Measurements from ENCODE around the gene FAM204A.

FAM204A gene

DNA sequence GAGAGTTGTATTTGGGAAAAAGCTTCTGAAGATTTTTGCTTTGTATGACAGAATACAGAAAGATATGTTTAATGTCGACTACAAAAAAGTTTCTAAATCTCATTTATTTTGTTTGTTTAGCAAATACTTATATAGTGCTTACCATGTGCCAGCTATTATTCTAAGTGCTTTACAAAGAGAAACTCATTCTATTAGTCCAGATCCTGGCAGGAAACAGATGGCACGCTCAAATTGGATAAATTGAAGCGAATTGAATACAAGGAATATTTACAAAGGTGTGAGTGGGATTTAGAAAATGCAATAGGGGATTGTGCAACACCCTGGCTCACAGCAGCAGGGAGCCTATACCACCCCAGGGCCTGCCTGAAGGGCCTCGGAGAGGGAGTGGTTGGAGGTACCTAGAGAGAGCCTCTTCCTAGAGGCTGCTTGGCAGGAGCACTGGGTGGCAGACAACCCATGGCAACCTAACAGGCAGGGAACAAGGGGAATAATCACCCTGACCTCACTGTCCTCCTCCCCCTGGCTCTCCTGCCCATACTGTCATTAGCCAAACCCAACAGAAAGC lies 27.6 kb upstream of the FAM204A start:
- ChIA-PET CTCF (interaction anchor here (1.3 kb wide), 1 partner anchor 11 kb away, joined by 3 read pairs; no protein-coding TSS in a partner anchor), POLR2A (no interaction called here)
- DNase-seq (ENCODE audit: extremely low spot score): no peak
- TF ChIP-seq, protein P1, sequence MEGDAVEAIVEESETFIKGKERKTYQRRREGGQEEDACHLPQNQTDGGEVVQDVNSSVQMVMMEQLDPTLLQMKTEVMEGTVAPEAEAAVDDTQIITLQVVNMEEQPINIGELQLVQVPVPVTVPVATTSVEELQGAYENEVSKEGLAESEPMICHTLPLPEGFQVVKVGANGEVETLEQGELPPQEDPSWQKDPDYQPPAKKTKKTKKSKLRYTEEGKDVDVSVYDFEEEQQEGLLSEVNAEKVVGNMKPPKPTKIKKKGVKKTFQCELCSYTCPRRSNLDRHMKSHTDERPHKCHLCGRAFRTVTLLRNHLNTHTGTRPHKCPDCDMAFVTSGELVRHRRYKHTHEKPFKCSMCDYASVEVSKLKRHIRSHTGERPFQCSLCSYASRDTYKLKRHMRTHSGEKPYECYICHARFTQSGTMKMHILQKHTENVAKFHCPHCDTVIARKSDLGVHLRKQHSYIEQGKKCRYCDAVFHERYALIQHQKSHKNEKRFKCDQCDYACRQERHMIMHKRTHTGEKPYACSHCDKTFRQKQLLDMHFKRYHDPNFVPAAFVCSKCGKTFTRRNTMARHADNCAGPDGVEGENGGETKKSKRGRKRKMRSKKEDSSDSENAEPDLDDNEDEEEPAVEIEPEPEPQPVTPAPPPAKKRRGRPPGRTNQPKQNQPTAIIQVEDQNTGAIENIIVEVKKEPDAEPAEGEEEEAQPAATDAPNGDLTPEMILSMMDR (IDR thresholded peaks at IDR 0.05; ENCODE audit: control extremely low read depth, extremely low read depth, low read depth, missing control alignments): no peak

DNA sequence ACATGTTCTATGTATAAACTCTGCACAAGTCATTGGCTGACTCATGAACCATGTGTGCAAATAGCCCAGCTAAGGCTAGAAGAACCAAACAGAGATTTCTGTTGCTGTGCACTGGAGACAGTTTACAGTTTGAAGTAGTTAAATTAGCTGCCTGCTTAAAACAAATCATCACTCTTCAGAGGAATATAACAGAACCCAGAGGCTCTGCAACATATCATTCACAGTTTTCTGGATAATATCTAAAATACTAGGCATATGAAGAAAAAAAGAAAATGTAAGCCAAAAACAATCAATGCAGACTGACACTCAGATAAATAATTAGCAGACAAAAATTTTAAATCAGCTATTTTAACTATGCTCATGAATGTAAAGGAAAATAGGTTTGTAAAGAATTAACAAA lies 23.6 kb upstream of the FAM204A start:
- TF ChIP-seq, protein P1 (IDR thresholded peaks at IDR 0.05; ENCODE audit: control extremely low read depth, extremely low read depth, low read depth, missing control alignments): no peak
- DNase-seq (ENCODE audit: extremely low spot score): no peak
- POLR2A ChIA-PET: no interaction called here
- CTCF ChIA-PET: no interaction called here

DNA sequence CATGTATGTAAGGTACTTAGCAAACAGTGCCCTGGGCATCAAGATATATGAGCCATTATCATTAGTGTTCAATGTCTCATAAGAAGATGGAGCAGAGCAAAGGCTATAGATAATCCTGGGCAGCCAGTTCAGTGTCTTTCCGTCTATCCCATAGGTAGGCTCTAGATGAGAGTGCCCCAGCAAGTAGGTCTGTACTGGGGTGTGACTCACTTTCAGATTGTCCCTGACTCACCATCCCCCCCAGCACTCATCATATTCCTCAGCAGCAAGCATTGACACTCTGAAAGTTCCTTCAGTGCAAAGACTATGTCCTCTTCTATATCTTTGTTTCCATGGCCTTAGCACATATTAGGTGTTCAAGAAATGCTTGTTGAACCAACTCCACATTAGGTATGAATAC lies 20.0 kb upstream of the FAM204A start:
- CTCF ChIA-PET: interaction anchor here (0.9 to 2.1 kb wide), 2 partner anchors 11 to 865 kb away, joined by 3 to 4 read pairs; no protein-coding TSS in a partner anchor
- no peak for DNase-seq (ENCODE audit: extremely low spot score)
- TF ChIP-seq, protein P1 (IDR thresholded peaks at IDR 0.05; ENCODE audit: control extremely low read depth, extremely low read depth, low read depth, missing control alignments): no peak
- POLR2A ChIA-PET: no interaction called here

DNA sequence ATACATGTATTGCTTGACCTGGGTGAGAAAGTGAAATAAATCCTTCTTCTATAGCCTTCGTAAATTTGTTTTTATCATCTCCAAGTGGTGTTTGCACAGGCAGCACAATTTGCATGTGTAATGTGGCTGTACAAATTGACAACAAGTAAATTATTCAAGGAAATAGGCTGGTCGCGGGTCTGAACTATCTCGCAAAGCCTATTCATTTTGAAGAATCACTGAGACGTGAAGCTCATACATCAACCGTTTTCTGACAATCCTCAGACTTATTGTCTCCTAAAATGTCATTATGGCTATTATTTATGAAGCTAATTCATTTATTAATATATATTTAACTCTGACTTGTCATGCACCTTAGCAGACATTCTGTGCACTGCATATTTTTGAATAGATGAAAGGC lies 16.2 kb upstream of the FAM204A start:
- POLR2A ChIA-PET: no interaction called here
- CTCF ChIA-PET: interaction anchor here (1.0 to 1.6 kb wide), 4 partner anchors 12 to 65 kb away, joined by 3 to 4 read pairs (median 3); no protein-coding TSS in a partner anchor

DNA sequence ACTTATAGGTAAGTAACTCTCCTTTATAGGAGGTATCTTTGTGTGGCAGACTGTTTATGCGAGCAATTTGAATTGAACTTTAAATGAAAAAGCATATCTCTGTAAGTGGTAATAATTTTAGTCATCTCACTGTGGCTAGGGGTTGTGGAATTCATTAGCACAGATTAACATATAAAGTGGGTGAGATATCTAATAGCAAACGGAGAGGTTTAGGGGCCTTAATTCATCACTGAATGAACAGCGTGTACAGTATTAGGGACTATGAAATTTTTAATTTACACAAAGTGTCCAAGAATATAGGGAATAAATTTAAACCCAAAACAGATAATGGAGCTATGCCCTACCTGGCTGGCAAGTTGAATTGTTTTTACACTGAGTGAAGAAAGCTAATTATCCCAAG lies 15.7 kb upstream of the FAM204A start:
- TF ChIP-seq, protein P1 (IDR thresholded peaks at IDR 0.05; ENCODE audit: control extremely low read depth, extremely low read depth, low read depth, missing control alignments): no peak
- ChIA-PET POLR2A (no interaction called here), CTCF (interaction anchor here (1.0 to 1.2 kb wide), 2 partner anchors 25 to 66 kb away, joined by 3 read pairs; no protein-coding TSS in a partner anchor)
- DNase-seq (ENCODE audit: extremely low spot score): no peak

More for the DNA sequence above, 16.2 kb upstream of the FAM204A start:
- TF ChIP-seq, protein P1 (IDR thresholded peaks at IDR 0.05; ENCODE audit: control extremely low read depth, extremely low read depth, low read depth, missing control alignments): no peak
- no peak for DNase-seq (ENCODE audit: extremely low spot score)

DNA sequence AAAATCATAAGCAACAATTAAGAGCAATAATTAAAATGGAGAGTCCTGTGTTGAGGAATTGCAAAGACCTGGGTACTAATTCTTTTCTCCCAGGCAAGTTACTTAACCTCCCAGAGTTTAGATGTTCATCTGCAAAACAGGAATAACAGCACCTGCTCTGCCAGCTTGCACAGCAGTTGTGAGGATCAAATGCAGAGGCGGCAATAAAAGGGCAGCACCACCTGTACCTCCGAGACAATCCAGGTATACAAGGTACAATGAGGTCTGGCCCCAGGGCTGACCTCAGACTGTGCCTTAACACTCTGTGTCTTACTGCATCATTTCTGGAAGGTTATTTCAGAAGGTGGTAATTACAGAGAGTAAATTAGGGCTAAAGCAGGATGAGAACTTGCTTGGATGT lies 14.5 kb upstream of the FAM204A start:
- no peak for DNase-seq (ENCODE audit: extremely low spot score)
- TF ChIP-seq, protein P1 (IDR thresholded peaks at IDR 0.05; ENCODE audit: control extremely low read depth, extremely low read depth, low read depth, missing control alignments): no peak
- ChIA-PET CTCF (no interaction called here), POLR2A (no interaction called here)

Data from GM10248 (cell line).